ENCODE data around the gene HNF4A.

- TF ChIP-seq POLR2AphosphoS5 (IDR thresholded peaks at IDR 0.05; ENCODE audit: insufficient read depth, low read depth, low read length) = no peak
- TF ChIP-seq CTCF (IDR thresholded peaks at IDR 0.05; ENCODE audit: extremely low read depth in 1 of 2, insufficient read depth in 1 of 2, low read depth in 1 of 2, low read length in 2 of 2) = no peak
- TF ChIP-seq POLR2A (IDR thresholded peaks at IDR 0.05; ENCODE audit: low read depth, low read length) = no peak
- no peak for TF ChIP-seq MAX (IDR thresholded peaks at IDR 0.05; ENCODE audit: insufficient read depth, insufficient read length)
Measured at GRCh38 chr20:44331201-44331600, 24.3 kb upstream of the HNF4A start.
